Measurements from ENCODE around the gene CSMD2.
"Not testable (repeated sequence)": the region's sequence is repeated elsewhere in the genome, so short reads cannot be mapped to it uniquely, and the experiment has no call there.

Gene CSMD2

GRCh38 chr1:33548319-33548718 is 616.7 kb downstream of the CSMD2 start:
- DNase-seq (ENCODE audit: low read depth in 2 of 2), result no peak

- DNase-seq (ENCODE audit: low read depth in 2 of 2), result no peak
Measured at GRCh38 chr1:33547576-33547975, 617.5 kb downstream of the CSMD2 start.

GRCh38 chr1:33541966-33542365 is 623.1 kb downstream of the CSMD2 start:
- DNase-seq (ENCODE audit: low read depth in 2 of 2), result no peak

- DNase-seq (ENCODE audit: low read depth in 2 of 2), result no peak
Measured at GRCh38 chr1:33537885-33538284, 627.1 kb downstream of the CSMD2 start.

- DNase-seq (ENCODE audit: low read depth in 2 of 2), result no peak
Measured at GRCh38 chr1:33535334-33535733, 629.7 kb downstream of the CSMD2 start.

GRCh38 chr1:33532936-33533335 is 632.1 kb downstream of the CSMD2 start:
- DNase-seq (ENCODE audit: low read depth in 2 of 2), result no peak

- DNase-seq (ENCODE audit: low read depth in 2 of 2), result no peak
Measured at GRCh38 chr1:33532250-33532649, 632.8 kb downstream of the CSMD2 start.

- DNase-seq (ENCODE audit: low read depth in 2 of 2), result no peak
Measured at GRCh38 chr1:33529957-33530356, 635.1 kb downstream of the CSMD2 start.

GRCh38 chr1:33527934-33528333 is 637.1 kb downstream of the CSMD2 start:
- no peak for DNase-seq (ENCODE audit: low read depth in 2 of 2)

- DNase-seq (ENCODE audit: low read depth in 2 of 2), result no peak
Measured at GRCh38 chr1:33524586-33524985, 640.4 kb downstream of the CSMD2 start.

GRCh38 chr1:33519240-33519884 is 645.7 kb downstream of the CSMD2 start:
- DNase-seq (ENCODE audit: low read depth in 2 of 2), result no peak

GRCh38 chr1:33517596-33518250 is 647.3 kb downstream of the CSMD2 start:
- no peak for DNase-seq (ENCODE audit: low read depth in 2 of 2)

GRCh38 chr1:33516891-33517567 is 648.0 kb downstream of the CSMD2 start:
- no peak for DNase-seq (ENCODE audit: low read depth in 2 of 2)

- DNase-seq (ENCODE audit: low read depth in 2 of 2), result no peak
Measured at GRCh38 chr1:33516428-33516827, 648.6 kb downstream of the CSMD2 start.

- no peak for DNase-seq (ENCODE audit: low read depth in 2 of 2)
Measured at GRCh38 chr1:33515607-33516006, 649.4 kb downstream of the CSMD2 start.

- no peak for DNase-seq (ENCODE audit: low read depth in 2 of 2)
Measured at GRCh38 chr1:33515112-33515511, 649.9 kb downstream of the CSMD2 start.

- no peak for DNase-seq (ENCODE audit: low read depth in 2 of 2)
Measured at GRCh38 chr1:33512226-33513011, 652.6 kb downstream of the CSMD2 start.

- DNase-seq (ENCODE audit: low read depth in 2 of 2), result not testable (repeated sequence)
Measured at GRCh38 chr1:33509276-33509675, 655.8 kb downstream of the CSMD2 start.

GRCh38 chr1:33508151-33508550 is 656.9 kb downstream of the CSMD2 start:
- no peak for DNase-seq (ENCODE audit: low read depth in 2 of 2)

GRCh38 chr1:33507661-33508060 is 657.4 kb downstream of the CSMD2 start:
- no peak for DNase-seq (ENCODE audit: low read depth in 2 of 2)

- DNase-seq (ENCODE audit: low read depth in 2 of 2), result no peak
Measured at GRCh38 chr1:33503506-33503905, 661.5 kb downstream of the CSMD2 start.

GRCh38 chr1:33502726-33503125 is 662.3 kb downstream of the CSMD2 start:
- no peak for DNase-seq (ENCODE audit: low read depth in 2 of 2)
